ENCODE measurements around the gene CCDC92B. TPM values are rescaled to one million over a fixed set of nuclear protein-coding genes. Genes with fewer than 3 reads are reported as not detected.
"Not testable (repeated sequence)": the region's sequence is repeated elsewhere in the genome, so short reads cannot be mapped to it uniquely, and the experiment has no call there.

Gene CCDC92B
- total RNA-seq, 1 experiment from 2014 or later, result not detected

GRCh38 chr17:2708585-2709182 lies 40.8 kb downstream of the CCDC92B start:
- in situ Hi-C loops (cut with HindIII; ENCODE audit: low pct_unique_long_range_greater_than_20kb, low sequenced_read_pairs), result no loop called here

GRCh38 chr17:2707721-2708584 lies 41.5 kb downstream of the CCDC92B start:
- no peak for DNase-seq (ENCODE audit: low read depth)

More at GRCh38 chr17:2708585-2709182, 40.8 kb downstream of the CCDC92B start:
- DNase-seq (ENCODE audit: low read depth), result no peak

GRCh38 chr17:2706911-2707510 lies 42.4 kb downstream of the CCDC92B start:
- in situ Hi-C loops (cut with HindIII; ENCODE audit: low pct_unique_long_range_greater_than_20kb, low sequenced_read_pairs), result no loop called here
- DNase-seq (ENCODE audit: low read depth), result no peak

More at GRCh38 chr17:2707721-2708584, 41.5 kb downstream of the CCDC92B start:
- in situ Hi-C loops (cut with HindIII; ENCODE audit: low pct_unique_long_range_greater_than_20kb, low sequenced_read_pairs), result no loop called here

- DNase-seq (ENCODE audit: low read depth), result no peak
- in situ Hi-C loops (cut with HindIII; ENCODE audit: low pct_unique_long_range_greater_than_20kb, low sequenced_read_pairs), result no loop called here
Measured at GRCh38 chr17:2705888-2706795, 43.3 kb downstream of the CCDC92B start.

- in situ Hi-C loops (cut with HindIII; ENCODE audit: low pct_unique_long_range_greater_than_20kb, low sequenced_read_pairs), result no loop called here
- DNase-seq (ENCODE audit: low read depth), result peak; percentile 53
Measured at GRCh38 chr17:2705263-2705662, 44.2 kb downstream of the CCDC92B start.

- in situ Hi-C loops (cut with HindIII; ENCODE audit: low pct_unique_long_range_greater_than_20kb, low sequenced_read_pairs), result no loop called here
- DNase-seq (ENCODE audit: low read depth), result no peak
Measured at GRCh38 chr17:2704890-2705248, 44.6 kb downstream of the CCDC92B start.

GRCh38 chr17:2704031-2704889 lies 45.2 kb downstream of the CCDC92B start:
- in situ Hi-C loops (cut with HindIII; ENCODE audit: low pct_unique_long_range_greater_than_20kb, low sequenced_read_pairs), result no loop called here
- DNase-seq (ENCODE audit: low read depth), result no peak

GRCh38 chr17:2703606-2704005 lies 45.8 kb downstream of the CCDC92B start:
- no peak for DNase-seq (ENCODE audit: low read depth)
- in situ Hi-C loops (cut with HindIII; ENCODE audit: low pct_unique_long_range_greater_than_20kb, low sequenced_read_pairs), result no loop called here

GRCh38 chr17:2703181-2703580 lies 46.3 kb downstream of the CCDC92B start:
- in situ Hi-C loops (cut with HindIII; ENCODE audit: low pct_unique_long_range_greater_than_20kb, low sequenced_read_pairs), result no loop called here
- no peak for DNase-seq (ENCODE audit: low read depth)

GRCh38 chr17:2701996-2702741 lies 47.3 kb downstream of the CCDC92B start:
- in situ Hi-C loops (cut with HindIII; ENCODE audit: low pct_unique_long_range_greater_than_20kb, low sequenced_read_pairs), result no loop called here
- no peak for DNase-seq (ENCODE audit: low read depth)

- no peak for DNase-seq (ENCODE audit: low read depth)
- in situ Hi-C loops (cut with HindIII; ENCODE audit: low pct_unique_long_range_greater_than_20kb, low sequenced_read_pairs), result no loop called here
Measured at GRCh38 chr17:2701161-2701995, 48.1 kb downstream of the CCDC92B start.

- in situ Hi-C loops (cut with HindIII; ENCODE audit: low pct_unique_long_range_greater_than_20kb, low sequenced_read_pairs), result no loop called here
- no peak for DNase-seq (ENCODE audit: low read depth)
Measured at GRCh38 chr17:2700491-2701141, 48.8 kb downstream of the CCDC92B start.

- DNase-seq (ENCODE audit: low read depth), result no peak
- in situ Hi-C loops (cut with HindIII; ENCODE audit: low pct_unique_long_range_greater_than_20kb, low sequenced_read_pairs), result no loop called here
Measured at GRCh38 chr17:2700030-2700490, 49.4 kb downstream of the CCDC92B start.

- DNase-seq (ENCODE audit: low read depth); in situ Hi-C loops (cut with HindIII; ENCODE audit: low pct_unique_long_range_greater_than_20kb, low sequenced_read_pairs): not testable (repeated sequence)
Measured at GRCh38 chr17:2699216-2699805, 50.1 kb downstream of the CCDC92B start.

- in situ Hi-C loops (cut with HindIII; ENCODE audit: low pct_unique_long_range_greater_than_20kb, low sequenced_read_pairs), result no loop called here
Measured at GRCh38 chr17:2697611-2698162, 51.8 kb downstream of the CCDC92B start.

More at GRCh38 chr17:2697611-2698162, 51.8 kb downstream of the CCDC92B start:
- DNase-seq (ENCODE audit: low read depth), result no peak
